Thyroid gland (tissue), 4 donors: ENCODE results near the gene TMEM120B. TPM values are rescaled to one million over a fixed set of nuclear protein-coding genes. Genes with fewer than 3 reads are reported as not detected.
"Not testable (repeated sequence)": the region's sequence is repeated elsewhere in the genome, so short reads cannot be mapped to it uniquely, and the experiment has no call there.

Experiments
- DNase-seq, 2 donors: peaks; one replicate each; pipeline ENCODE4 v3.0.0-alpha.2; 2019
- H3K27ac ChIP-seq, 3 donors: fragments of 200-600 bp; sonication (generic); 1 replicate in 2 of 3; 2 replicates in 1 of 3; pipeline ENCODE4 v1.5.1; 2016 to 2019; ENCODE audit warnings: mild to moderate bottlenecking in 1 of 3, moderate library complexity in 1 of 3
- H3K27me3 ChIP-seq: fragments of 200-600 bp; sonication (generic); one replicate; pipeline ENCODE4 v1.5.1; 2019
- H3K36me3 ChIP-seq, 2 donors: fragments of 200-600 bp; sonication (generic); one replicate each; pipeline ENCODE4 v1.5.1; 2016 to 2019
- H3K4me1 ChIP-seq, 2 donors: fragments of 200-600 bp; sonication (generic); one replicate each; pipeline ENCODE4 v1.5.1; 2017 to 2019
- H3K4me3 ChIP-seq, 3 donors: fragments of 200-600 bp; sonication (generic); replicated peaks in 1 of 3; 1 replicate in 2 of 3; 2 replicates in 1 of 3; pipeline ENCODE4 v1.5.1; 2016; ENCODE audit warnings: mild to moderate bottlenecking in 1 of 3
- H3K9me3 ChIP-seq: fragments of 200-600 bp; sonication (generic); one replicate; pipeline ENCODE4 v1.5.1; 2017
- POLR2A ChIP-seq, 2 donors: fragments of 450-650 bp; IDR thresholded peaks; one replicate each; pipeline ENCODE4 v1.6.1; 2017; ENCODE audit warnings: antibody characterized with exemption in 2 of 2, mild to moderate bottlenecking in 2 of 2, moderate library complexity in 1 of 2
- WGBS, 2 donors: methylation state at CpG; one replicate each; pipeline ENCODE4 v1.1.5; 2017; 5-methylcytosine and 5-hydroxymethylcytosine counted together
- intact Hi-C: fragments of 100-400 bp; cut with DNase I; formaldehyde crosslinking; loops from one replicate; pipeline ENCODE4 v1.15.1; 2023
- total RNA-seq, 4 donors: library from RNA; depleted of rRNA; stranded (reverse); fragments of >200 nt; gene quantifications; one replicate each; pipeline ENCODE4 v1.2.3, GENCODE V29; 2016
- TF ChIP-seq, protein P1 (sequence below), 6 experiments: fragments of 200-600 bp in 3 of 6; fragments of 450-650 bp in 3 of 6; sonication (generic) in 3 of 6; IDR thresholded peaks; one replicate each; pipeline ENCODE4 v1.5.1; 2016 to 2019; ENCODE audit warnings: antibody characterized with exemption in 6 of 6, mild to moderate bottlenecking in 2 of 6, inconsistent platforms in 1 of 6, moderate library complexity in 1 of 6

Gene TMEM120B
- total RNA-seq, 4 donors from 2014 or later, result 12.5 to 15.4 (median 14.2) TPM

DNA sequence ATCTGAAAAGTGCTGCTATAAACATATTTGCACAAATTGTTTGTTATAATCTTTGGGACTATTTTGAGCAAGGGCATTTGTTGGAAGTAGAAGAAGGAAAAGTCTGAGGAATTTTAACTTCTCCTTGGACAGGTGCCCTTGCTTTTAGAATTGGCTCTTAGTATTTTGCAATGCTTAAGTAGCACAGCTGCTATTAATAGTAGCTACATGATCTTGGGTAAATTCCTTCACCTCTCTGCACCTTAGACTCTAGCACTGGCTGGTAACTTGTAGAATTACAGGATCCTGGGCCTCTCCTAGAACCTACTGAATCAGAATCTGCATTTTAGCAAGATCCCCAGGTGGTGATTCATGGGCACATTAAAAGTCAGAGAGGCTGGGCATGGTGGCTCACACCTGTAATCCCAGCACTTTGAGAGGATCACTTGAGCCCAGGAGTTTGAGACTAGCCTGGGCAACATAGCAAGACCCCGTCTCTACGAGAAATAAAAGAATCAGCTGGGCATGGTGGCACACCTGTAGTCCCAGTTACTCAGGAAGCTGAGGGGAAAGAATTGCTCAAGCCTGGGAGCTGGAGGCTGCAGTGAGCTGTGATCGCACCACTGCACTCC, 10.8 kb upstream of the TMEM120B start:
- peak overlapping the region; percentile 85 to 94 (median 88) for H3K27ac ChIP-seq
- TF ChIP-seq, protein P1, sequence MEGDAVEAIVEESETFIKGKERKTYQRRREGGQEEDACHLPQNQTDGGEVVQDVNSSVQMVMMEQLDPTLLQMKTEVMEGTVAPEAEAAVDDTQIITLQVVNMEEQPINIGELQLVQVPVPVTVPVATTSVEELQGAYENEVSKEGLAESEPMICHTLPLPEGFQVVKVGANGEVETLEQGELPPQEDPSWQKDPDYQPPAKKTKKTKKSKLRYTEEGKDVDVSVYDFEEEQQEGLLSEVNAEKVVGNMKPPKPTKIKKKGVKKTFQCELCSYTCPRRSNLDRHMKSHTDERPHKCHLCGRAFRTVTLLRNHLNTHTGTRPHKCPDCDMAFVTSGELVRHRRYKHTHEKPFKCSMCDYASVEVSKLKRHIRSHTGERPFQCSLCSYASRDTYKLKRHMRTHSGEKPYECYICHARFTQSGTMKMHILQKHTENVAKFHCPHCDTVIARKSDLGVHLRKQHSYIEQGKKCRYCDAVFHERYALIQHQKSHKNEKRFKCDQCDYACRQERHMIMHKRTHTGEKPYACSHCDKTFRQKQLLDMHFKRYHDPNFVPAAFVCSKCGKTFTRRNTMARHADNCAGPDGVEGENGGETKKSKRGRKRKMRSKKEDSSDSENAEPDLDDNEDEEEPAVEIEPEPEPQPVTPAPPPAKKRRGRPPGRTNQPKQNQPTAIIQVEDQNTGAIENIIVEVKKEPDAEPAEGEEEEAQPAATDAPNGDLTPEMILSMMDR (IDR thresholded peaks at IDR 0.05), result peak in 2 of 6 experiments; percentile 23 to 28
- peak in 1 of 2 donors; percentile 6 for TF ChIP-seq POLR2A (IDR thresholded peaks at IDR 0.05)
- no peak overlapping the region for H3K4me3 ChIP-seq
- peaks cover 24 to 32% of the 10 kb centered on the region in 2 donors for H3K4me1 ChIP-seq
- no peaks in the 10 kb centered on the region for H3K36me3 ChIP-seq
- WGBS, 2 donors, result 74 to 84% methylated on average over 3 of the region's 3 CpGs
- intact Hi-C loops, result loop anchor here (5.0 kb wide), 1 partner anchor 71 kb away; no protein-coding TSS in a partner anchor
- H3K9me3 ChIP-seq, result no peaks in the 10 kb centered on the region
- H3K27me3 ChIP-seq, result no peaks in the 10 kb centered on the region
- peak in 1 of 2 donors; percentile 41 for DNase-seq

DNA sequence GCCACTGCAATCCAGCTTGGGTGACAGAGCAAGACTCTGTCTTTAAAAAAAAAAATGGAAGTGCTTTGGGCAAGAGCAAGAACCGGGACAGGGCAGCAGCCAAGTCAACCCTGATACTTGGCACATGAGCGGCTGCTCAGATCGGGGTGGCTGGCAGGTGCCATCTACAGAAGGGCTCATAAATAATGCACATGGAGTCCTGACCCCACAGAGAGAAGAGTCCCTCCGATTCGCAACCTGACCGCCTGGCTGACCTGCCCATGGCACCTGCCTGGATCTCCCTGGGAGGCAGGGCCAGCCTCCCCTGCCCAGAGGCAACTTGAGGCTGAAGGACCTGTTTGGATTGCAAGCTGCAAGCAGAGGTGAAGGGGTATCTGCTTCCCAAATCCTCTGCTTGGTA, 9.6 kb upstream of the TMEM120B start:
- WGBS, 2 donors, result 82 to 93% methylated on average over 5 of the region's 6 CpGs
- Histone ChIP-seq H3K4me3 (no peak overlapping the region), H3K4me1 (peaks cover 24 to 29% of the 10 kb centered on the region in 2 donors), H3K9me3 (no peaks in the 10 kb centered on the region), H3K36me3 (no peaks in the 10 kb centered on the region), H3K27ac (peak overlapping the region; percentile 85 to 94 (median 88)), H3K27me3 (no peaks in the 10 kb centered on the region)
- intact Hi-C loops, result loop anchor here (5.0 kb wide), 1 partner anchor 69 kb away; no protein-coding TSS in a partner anchor
- DNase-seq, result no peak
- no peak for TF ChIP-seq POLR2A (IDR thresholded peaks at IDR 0.05)
- TF ChIP-seq, protein P1 (IDR thresholded peaks at IDR 0.05), result no peak

DNA sequence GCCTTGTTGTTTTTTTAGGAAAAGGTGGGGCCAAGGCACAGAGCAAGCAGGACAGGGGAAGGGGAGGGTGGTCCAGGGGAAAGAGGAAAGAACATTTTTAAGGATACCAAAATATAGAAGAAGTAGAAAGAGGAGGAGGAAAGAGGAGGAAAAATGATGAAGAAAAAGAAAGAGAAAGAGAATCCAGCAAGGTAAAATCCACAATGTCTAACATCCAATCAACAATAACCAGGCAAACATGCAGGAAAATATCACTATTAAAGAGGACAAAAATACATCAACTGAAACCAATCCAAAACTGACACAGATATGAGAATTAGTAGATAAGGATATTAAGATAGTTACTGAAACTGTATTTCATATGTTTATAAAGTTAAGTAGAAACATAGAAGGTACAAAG, 7.0 kb upstream of the TMEM120B start:
- H3K36me3 ChIP-seq, result no peaks in the 10 kb centered on the region
- no peak overlapping the region for H3K4me3 ChIP-seq
- H3K4me1 ChIP-seq, result peaks cover 23 to 29% of the 10 kb centered on the region in 2 donors
- H3K9me3 ChIP-seq, result no peaks in the 10 kb centered on the region
- TF ChIP-seq, protein P1 (IDR thresholded peaks at IDR 0.05), result no peak
- TF ChIP-seq POLR2A (IDR thresholded peaks at IDR 0.05), result no peak
- H3K27ac ChIP-seq, result no peak overlapping the region
- intact Hi-C loops, result no loop called here
- no peak for DNase-seq
- no peaks in the 10 kb centered on the region for H3K27me3 ChIP-seq

DNA sequence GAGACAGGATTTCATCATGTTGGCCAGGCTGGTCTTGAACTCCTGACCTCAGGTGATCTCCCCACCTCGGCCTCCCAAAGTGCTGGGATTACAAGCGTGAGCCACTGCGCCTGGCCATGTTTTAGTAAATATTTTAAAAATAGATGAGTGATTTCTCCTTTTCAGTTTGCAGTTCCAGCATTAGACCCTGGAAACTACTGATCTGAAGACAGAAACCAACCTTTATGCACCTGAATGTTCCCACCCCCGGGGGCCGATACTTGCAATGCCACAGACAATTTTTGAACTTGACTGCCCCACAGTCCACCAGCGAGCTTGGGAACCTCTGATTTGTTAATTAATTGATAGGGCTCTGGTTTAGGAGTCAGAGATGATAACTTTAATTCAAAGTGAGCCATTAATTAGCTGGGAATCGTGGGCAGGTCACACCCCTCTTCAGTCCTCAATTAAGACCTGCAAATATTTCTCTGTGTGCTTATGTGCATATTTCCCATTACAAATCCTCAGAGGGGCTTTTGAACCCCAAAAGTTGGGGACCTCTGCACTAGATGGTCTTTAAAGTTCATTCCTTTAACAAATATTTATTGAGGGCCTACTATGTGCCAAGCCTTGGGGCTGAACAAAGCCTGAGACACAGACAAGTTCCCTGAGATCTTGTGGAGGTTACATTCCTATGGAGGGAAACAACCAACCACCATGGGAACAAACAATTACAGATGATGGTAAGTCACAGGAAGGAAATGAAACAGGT, 4.1 kb upstream of the TMEM120B start:
- DNase-seq, result no peak
- no peak overlapping the region for H3K27ac ChIP-seq
- H3K9me3 ChIP-seq, result no peaks in the 10 kb centered on the region
- H3K4me1 ChIP-seq, result peaks cover 5 to 11% of the 10 kb centered on the region in 2 donors
- no peak overlapping the region for H3K4me3 ChIP-seq
- 85 to 92% methylated on average over 7 of the region's 7 CpGs for WGBS, 2 donors
- TF ChIP-seq, protein P1 (IDR thresholded peaks at IDR 0.05), result no peak
- no peak for TF ChIP-seq POLR2A (IDR thresholded peaks at IDR 0.05)
- no peaks in the 10 kb centered on the region for H3K36me3 ChIP-seq
- H3K27me3 ChIP-seq, result no peaks in the 10 kb centered on the region
- intact Hi-C loops, result no loop called here

DNA sequence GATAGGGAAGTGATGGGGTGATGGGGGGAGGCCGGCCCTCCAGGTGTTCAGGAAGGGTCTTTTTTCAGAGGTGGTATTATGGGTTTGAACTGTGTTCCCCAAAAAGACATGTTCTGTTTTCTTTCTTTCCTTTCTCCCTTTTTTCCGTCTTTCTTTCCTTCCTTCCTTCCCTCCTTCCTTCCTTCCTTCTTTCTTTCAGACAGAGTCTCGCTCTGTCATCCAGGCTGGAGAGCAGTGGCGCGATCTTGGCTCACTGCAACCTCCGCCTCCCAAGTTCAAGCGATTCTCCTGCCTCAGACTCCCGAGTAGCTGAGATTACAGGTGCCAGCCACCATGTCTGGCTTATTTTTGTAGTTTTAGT, 3.5 kb upstream of the TMEM120B start:
- H3K9me3 ChIP-seq, H3K4me3 ChIP-seq, H3K27me3 ChIP-seq, intact Hi-C loops, DNase-seq, H3K27ac ChIP-seq, H3K36me3 ChIP-seq: not testable (repeated sequence)
- peaks cover 10 to 14% of the 10 kb centered on the region in 2 donors for H3K4me1 ChIP-seq
- 85 to 87% methylated on average over 8 of the region's 8 CpGs for WGBS, 2 donors
